H1 (cell line): ENCODE measurements around the gene SNAI1.

Experiments used
- CEBPB ChIP-seq: IDR thresholded peaks from 2 replicates; pipeline ENCODE4 v1.6.1; 2012; ENCODE audit warnings: low read depth, low read length
- CHD7 ChIP-seq: fragments of 300-600 bp; sonication (generic); IDR thresholded peaks from 2 replicates; pipeline ENCODE4 v1.7.1; 2012; ENCODE audit warnings: low read length, moderate library complexity, mild to moderate bottlenecking, inconsistent platforms; ENCODE audit not compliant: insufficient replicate concordance
- CTCF ChIP-seq, 3 experiments: IDR thresholded peaks; 1 replicate in 2 of 3; 2 replicates in 1 of 3; pipeline versions ENCODE4 v1.5.1 to v1.6.1; 2011; ENCODE audit warnings: low read length in 3 of 3, mild to moderate bottlenecking in 3 of 3, inconsistent platforms in 2 of 3, low read depth in 1 of 3, moderate library complexity in 1 of 3; ENCODE audit not compliant: insufficient read depth in 1 of 3; ENCODE audit errors: control extremely low read depth in 1 of 3
- EP300 ChIP-seq, 2 experiments: IDR thresholded peaks; 1 replicate in 1 of 2; 2 replicates in 1 of 2; pipeline ENCODE4 v1.6.1; 2011 to 2012; ENCODE audit warnings: low read depth in 2 of 2, low read length in 2 of 2, mild to moderate bottlenecking in 2 of 2, borderline replicate concordance in 1 of 2, inconsistent platforms in 1 of 2, moderate library complexity in 1 of 2
- GABPA ChIP-seq: IDR thresholded peaks from 2 replicates; pipeline ENCODE4 v1.6.1; 2011; ENCODE audit warnings: mild to moderate bottlenecking, low read length, moderate library complexity, borderline replicate concordance; ENCODE audit not compliant: insufficient read depth
- GTF2F1 ChIP-seq: IDR thresholded peaks from 2 replicates; pipeline ENCODE4 v1.6.1; 2012; ENCODE audit warnings: low read depth, low read length, improper control_type of control experiment, borderline replicate concordance
- HDAC2 ChIP-seq, 2 experiments: fragments of 300-600 bp in 1 of 2; sonication (generic) in 1 of 2; IDR thresholded peaks; 2 replicates each; pipeline ENCODE4 v1.6.1; 2011 to 2012; ENCODE audit warnings: low read depth in 2 of 2, low read length in 2 of 2, mild to moderate bottlenecking in 2 of 2, moderate library complexity in 2 of 2, borderline replicate concordance in 1 of 2, inconsistent platforms in 1 of 2
- JUND ChIP-seq: IDR thresholded peaks from 2 replicates; pipeline ENCODE4 v1.6.1; 2011; ENCODE audit warnings: mild to moderate bottlenecking, improper control_type of control experiment, low read length
- POLR2A ChIP-seq, 2 experiments: IDR thresholded peaks; 1 replicate in 1 of 2; 2 replicates in 1 of 2; pipeline ENCODE4 v1.6.1; 2011; ENCODE audit warnings: low read depth in 2 of 2, low read length in 2 of 2, mild to moderate bottlenecking in 2 of 2; ENCODE audit errors: control extremely low read depth in 1 of 2
- POLR2AphosphoS5 ChIP-seq: IDR thresholded peaks from 2 replicates; pipeline ENCODE4 v1.6.1; 2011; ENCODE audit warnings: low read depth, low read length
- SIN3A ChIP-seq, 2 experiments: IDR thresholded peaks in 1 of 2; conservative IDR thresholded peaks in 1 of 2; 2 replicates each; pipeline ENCODE4 v1.6.1; 2011 to 2012; ENCODE audit warnings: low read length in 2 of 2, improper control_type of control experiment in 1 of 2, low read depth in 1 of 2, mild to moderate bottlenecking in 1 of 2
- SP1 ChIP-seq: IDR thresholded peaks from 2 replicates; pipeline ENCODE4 v1.6.1; 2011; ENCODE audit warnings: low read depth, low read length
- TAF1 ChIP-seq: IDR thresholded peaks from 2 replicates; pipeline ENCODE4 v1.6.1; 2011; ENCODE audit warnings: mild to moderate bottlenecking, low read depth, low read length

GRCh38 chr20:49983848-49984408 lies 1.1 kb downstream of the SNAI1 start:
- TF ChIP-seq EP300 (IDR thresholded peaks at IDR 0.05; ENCODE audit: borderline replicate concordance in 1 of 2, low read depth in 2 of 2, low read length in 2 of 2) (no peak), GABPA (no peak), SP1 (no peak), CTCF (IDR thresholded peaks at IDR 0.05; ENCODE audit: control extremely low read depth in 1 of 3, insufficient read depth in 1 of 3, low read depth in 1 of 3, low read length in 3 of 3) (no peak), CHD7 (no peak), JUND (no peak), HDAC2 (IDR thresholded peaks at IDR 0.05; ENCODE audit: borderline replicate concordance in 1 of 2, low read depth in 2 of 2, low read length in 2 of 2) (no peak), GTF2F1 (no peak), TAF1 (no peak), CEBPB (no peak), POLR2A (IDR thresholded peaks at IDR 0.05; ENCODE audit: control extremely low read depth in 1 of 2, low read depth in 2 of 2, low read length in 2 of 2) (no peak), POLR2AphosphoS5 (no peak), SIN3A (conservative IDR thresholded peaks at IDR 0.05 in 1 of 2, IDR thresholded peaks at IDR 0.05 in 1 of 2; ENCODE audit: low read depth in 1 of 2, low read length in 2 of 2) (no peak)
